Measurements from ENCODE around the gene ZNF263. TPM values are rescaled to one million over a fixed set of nuclear protein-coding genes. Genes with fewer than 3 reads are reported as not detected.

Gene ZNF263
- polyA plus RNA-seq, 1 of the 3 experiments (the other 2 are of a cell fraction): 13.7 TPM

- no peak for TF ChIP-seq CTCF (IDR thresholded peaks at IDR 0.05)
These were observed 47.2 kb upstream of the ZNF263 start (continued) for GRCh38 chr16:3235856-3236669.

DNA sequence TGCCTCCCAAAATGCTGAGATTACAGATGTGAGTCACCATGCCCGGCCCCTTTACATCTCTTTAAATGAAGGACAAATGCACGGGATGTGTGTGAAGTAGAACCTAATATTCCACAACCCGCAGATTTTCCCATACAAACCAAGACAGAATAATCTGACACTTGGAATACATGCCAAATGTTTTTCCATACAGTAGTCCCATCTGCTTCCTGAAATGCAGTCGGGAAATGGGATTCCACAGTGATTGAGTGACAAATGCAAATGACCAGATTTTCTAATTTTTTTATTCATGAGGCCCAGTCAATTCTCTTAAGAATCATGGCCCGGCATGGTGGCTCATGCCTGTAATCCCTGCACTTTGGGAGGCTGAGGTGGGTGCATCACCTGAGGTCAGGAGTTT is 41.5 kb upstream of the ZNF263 start:
- H3K9ac ChIP-seq: no peak overlapping the region

GRCh38 chr16:3242709-3243108 is 40.6 kb upstream of the ZNF263 start:
- H3K9me3 ChIP-seq: no peaks in the 10 kb centered on the region
- no peaks in the 10 kb centered on the region for H3K4me1 ChIP-seq (ENCODE audit: control insufficient read depth in 1 of 2, insufficient read depth in 2 of 2, low read depth in 1 of 2, low read length in 1 of 2)
- DNase-seq: no peak
- CTCF ChIA-PET: no interaction called here
- H2AFZ ChIP-seq (ENCODE audit: low read depth): no peak overlapping the region
- POLR2A ChIA-PET: no interaction called here
- TF ChIP-seq MEF2A (IDR thresholded peaks at IDR 0.05; ENCODE audit: borderline replicate concordance, low read depth): no peak
- no peak for TF ChIP-seq FOXM1 (IDR thresholded peaks at IDR 0.05; ENCODE audit: low read depth)
- no peak for TF ChIP-seq PBX3 (IDR thresholded peaks at IDR 0.05)
- TF ChIP-seq, protein P1, sequence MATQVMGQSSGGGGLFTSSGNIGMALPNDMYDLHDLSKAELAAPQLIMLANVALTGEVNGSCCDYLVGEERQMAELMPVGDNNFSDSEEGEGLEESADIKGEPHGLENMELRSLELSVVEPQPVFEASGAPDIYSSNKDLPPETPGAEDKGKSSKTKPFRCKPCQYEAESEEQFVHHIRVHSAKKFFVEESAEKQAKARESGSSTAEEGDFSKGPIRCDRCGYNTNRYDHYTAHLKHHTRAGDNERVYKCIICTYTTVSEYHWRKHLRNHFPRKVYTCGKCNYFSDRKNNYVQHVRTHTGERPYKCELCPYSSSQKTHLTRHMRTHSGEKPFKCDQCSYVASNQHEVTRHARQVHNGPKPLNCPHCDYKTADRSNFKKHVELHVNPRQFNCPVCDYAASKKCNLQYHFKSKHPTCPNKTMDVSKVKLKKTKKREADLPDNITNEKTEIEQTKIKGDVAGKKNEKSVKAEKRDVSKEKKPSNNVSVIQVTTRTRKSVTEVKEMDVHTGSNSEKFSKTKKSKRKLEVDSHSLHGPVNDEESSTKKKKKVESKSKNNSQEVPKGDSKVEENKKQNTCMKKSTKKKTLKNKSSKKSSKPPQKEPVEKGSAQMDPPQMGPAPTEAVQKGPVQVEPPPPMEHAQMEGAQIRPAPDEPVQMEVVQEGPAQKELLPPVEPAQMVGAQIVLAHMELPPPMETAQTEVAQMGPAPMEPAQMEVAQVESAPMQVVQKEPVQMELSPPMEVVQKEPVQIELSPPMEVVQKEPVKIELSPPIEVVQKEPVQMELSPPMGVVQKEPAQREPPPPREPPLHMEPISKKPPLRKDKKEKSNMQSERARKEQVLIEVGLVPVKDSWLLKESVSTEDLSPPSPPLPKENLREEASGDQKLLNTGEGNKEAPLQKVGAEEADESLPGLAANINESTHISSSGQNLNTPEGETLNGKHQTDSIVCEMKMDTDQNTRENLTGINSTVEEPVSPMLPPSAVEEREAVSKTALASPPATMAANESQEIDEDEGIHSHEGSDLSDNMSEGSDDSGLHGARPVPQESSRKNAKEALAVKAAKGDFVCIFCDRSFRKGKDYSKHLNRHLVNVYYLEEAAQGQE (IDR thresholded peaks at IDR 0.05; ENCODE audit: low read depth, low read length): no peak
- no peak for TF ChIP-seq MXI1 (IDR thresholded peaks at IDR 0.05; ENCODE audit: low read depth, low read length)
- TF ChIP-seq, protein P2, sequence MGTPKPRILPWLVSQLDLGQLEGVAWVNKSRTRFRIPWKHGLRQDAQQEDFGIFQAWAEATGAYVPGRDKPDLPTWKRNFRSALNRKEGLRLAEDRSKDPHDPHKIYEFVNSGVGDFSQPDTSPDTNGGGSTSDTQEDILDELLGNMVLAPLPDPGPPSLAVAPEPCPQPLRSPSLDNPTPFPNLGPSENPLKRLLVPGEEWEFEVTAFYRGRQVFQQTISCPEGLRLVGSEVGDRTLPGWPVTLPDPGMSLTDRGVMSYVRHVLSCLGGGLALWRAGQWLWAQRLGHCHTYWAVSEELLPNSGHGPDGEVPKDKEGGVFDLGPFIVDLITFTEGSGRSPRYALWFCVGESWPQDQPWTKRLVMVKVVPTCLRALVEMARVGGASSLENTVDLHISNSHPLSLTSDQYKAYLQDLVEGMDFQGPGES (IDR thresholded peaks at IDR 0.05; ENCODE audit: low read depth, low read length): no peak
- no peak for TF ChIP-seq NFIC (IDR thresholded peaks at IDR 0.05; ENCODE audit: borderline replicate concordance)
- TF ChIP-seq CHD2 (IDR thresholded peaks at IDR 0.05; ENCODE audit: low read length, partially characterized antibody): no peak
- no peak for TF ChIP-seq SMC3 (IDR thresholded peaks at IDR 0.05; ENCODE audit: low read depth, low read length)
- no peak for TF ChIP-seq RXRA (IDR thresholded peaks at IDR 0.05; ENCODE audit: borderline replicate concordance, low read depth)
- no peak for TF ChIP-seq RFX5 (IDR thresholded peaks at IDR 0.05; ENCODE audit: low read length)
- TF ChIP-seq TCF12 (IDR thresholded peaks at IDR 0.05): no peak
- no peak for TF ChIP-seq POLR2AphosphoS5 (IDR thresholded peaks at IDR 0.05; ENCODE audit: low read depth, low read length)
- TF ChIP-seq, protein P3, sequence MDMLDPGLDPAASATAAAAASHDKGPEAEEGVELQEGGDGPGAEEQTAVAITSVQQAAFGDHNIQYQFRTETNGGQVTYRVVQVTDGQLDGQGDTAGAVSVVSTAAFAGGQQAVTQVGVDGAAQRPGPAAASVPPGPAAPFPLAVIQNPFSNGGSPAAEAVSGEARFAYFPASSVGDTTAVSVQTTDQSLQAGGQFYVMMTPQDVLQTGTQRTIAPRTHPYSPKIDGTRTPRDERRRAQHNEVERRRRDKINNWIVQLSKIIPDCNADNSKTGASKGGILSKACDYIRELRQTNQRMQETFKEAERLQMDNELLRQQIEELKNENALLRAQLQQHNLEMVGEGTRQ (IDR thresholded peaks at IDR 0.05; ENCODE audit: borderline replicate concordance, low read depth, low read length): no peak
- TF ChIP-seq GATA2 (CRISPR knock-in tag; IDR thresholded peaks at IDR 0.05): no peak
- H3K36me3 ChIP-seq (replicated peaks in 1 of 2; ENCODE audit: control insufficient read depth in 1 of 2, insufficient read depth in 2 of 2, low read length in 1 of 2): no peaks in the 10 kb centered on the region
- no peak overlapping the region for H3K9ac ChIP-seq
- 26% methylated on average over 11 of the region's 11 CpGs for WGBS (ENCODE audit: low lambda C conversion rate)
- H3K79me2 ChIP-seq (ENCODE audit: insufficient read depth): no peaks in the 10 kb centered on the region
- no peak overlapping the region for H3K4me2 ChIP-seq
- no peak overlapping the region for H3K4me3 ChIP-seq (ENCODE audit: low read depth in 2 of 2, low read length in 1 of 2)
- peaks cover 32% of the 10 kb centered on the region; the same call in 1 of the 2 replicates for H3K27me3 ChIP-seq (ENCODE audit: insufficient read depth)
- no peak overlapping the region for H3K27ac ChIP-seq (ENCODE audit: low read depth in 2 of 2, low read length in 1 of 2)
- no peaks in the 10 kb centered on the region for H4K20me1 ChIP-seq (ENCODE audit: insufficient read depth)
- no peaks in the 10 kb centered on the region for H3F3A ChIP-seq (replicated peaks; ENCODE audit: insufficient read depth)
- no peaks in the 10 kb centered on the region for H3K9me2 ChIP-seq

More for the DNA sequence above, 41.5 kb upstream of the ZNF263 start:
- no peak overlapping the region for H3K27ac ChIP-seq (ENCODE audit: low read depth in 2 of 2, low read length in 1 of 2)
- TF ChIP-seq FOSL2 (IDR thresholded peaks at IDR 0.05; ENCODE audit: borderline replicate concordance, low read depth): no peak
- 10% methylated on average over 5 of the region's 5 CpGs for WGBS (ENCODE audit: low lambda C conversion rate)
- peaks cover 2% of the 10 kb centered on the region for H3F3A ChIP-seq (replicated peaks; ENCODE audit: insufficient read depth)
- no peaks in the 10 kb centered on the region for H3K9me3 ChIP-seq
- H3K36me3 ChIP-seq (replicated peaks in 1 of 2; ENCODE audit: control insufficient read depth in 1 of 2, insufficient read depth in 2 of 2, low read length in 1 of 2): no peaks in the 10 kb centered on the region
- no peak overlapping the region for H2AFZ ChIP-seq (ENCODE audit: low read depth)
- no peaks in the 10 kb centered on the region for H3K79me2 ChIP-seq (ENCODE audit: insufficient read depth)
- no peaks in the 10 kb centered on the region for H3K9me2 ChIP-seq
- ChIA-PET POLR2A (no interaction called here), CTCF (no interaction called here)
- H3K27me3 ChIP-seq (ENCODE audit: insufficient read depth): peaks cover 32% of the 10 kb centered on the region; the same call in 1 of the 2 replicates
- no peak overlapping the region for H3K4me2 ChIP-seq
- DNase-seq: no peak
- no peaks in the 10 kb centered on the region for H3K4me1 ChIP-seq (ENCODE audit: control insufficient read depth in 1 of 2, insufficient read depth in 2 of 2, low read depth in 1 of 2, low read length in 1 of 2)
- no peaks in the 10 kb centered on the region for H4K20me1 ChIP-seq (ENCODE audit: insufficient read depth)
- no peak overlapping the region for H3K4me3 ChIP-seq (ENCODE audit: low read depth in 2 of 2, low read length in 1 of 2)

All from SK-N-SH (cell line).